Brain microvascular endothelial cell (primary cell): Measurements from ENCODE around the gene DISC1.

Experiments
- DNase-seq: peaks from one replicate; pipeline ENCODE4 v3.0.0-alpha.2; 2020
- H3K27ac ChIP-seq: fragments of 250-450 bp; sonication (Bioruptor Pico); 2 replicates; pipeline ENCODE4 v1.5.1; 2020; ENCODE audit warnings: mild to moderate bottlenecking, moderate library complexity
- H3K27me3 ChIP-seq: fragments of 250-450 bp; sonication (Bioruptor Pico); replicated peaks from 2 replicates; pipeline ENCODE4 v1.5.1; 2020; ENCODE audit warnings: mild to moderate bottlenecking
- H3K36me3 ChIP-seq: fragments of 250-450 bp; sonication (Bioruptor Pico); replicated peaks from 2 replicates; pipeline ENCODE4 v1.5.1; 2020; ENCODE audit warnings: mild to moderate bottlenecking
- H3K4me3 ChIP-seq: 2 replicates; pipeline ENCODE4 v1.5.1; 2011; ENCODE audit warnings: low read depth, mild to moderate bottlenecking, control low read depth, low read length, moderate library complexity
- CTCF ChIP-seq: IDR thresholded peaks from 2 replicates; pipeline ENCODE4 v1.5.1; 2011; ENCODE audit warnings: low read depth, mild to moderate bottlenecking, moderate library complexity, low read length, control low read depth, inconsistent platforms; ENCODE audit errors: missing control alignments
- in situ Hi-C: cut with HindIII; loops from 2 replicates; pipeline ENCODE4 v1.10.0; 2017; ENCODE audit warnings: low sequenced_read_pairs, low pct_ligation_motif_present

Gene DISC1

GRCh38 chr1:231695439-231696255, 69.1 kb downstream of the DISC1 start:
- no peak overlapping the region for H3K27ac ChIP-seq
- H3K36me3 ChIP-seq = no peaks in the 10 kb centered on the region
- no peak for DNase-seq
- in situ Hi-C loops = no loop called here
- TF ChIP-seq CTCF = no peak
- H3K4me3 ChIP-seq = no peak overlapping the region
- H3K27me3 ChIP-seq = no peaks in the 10 kb centered on the region

DNA sequence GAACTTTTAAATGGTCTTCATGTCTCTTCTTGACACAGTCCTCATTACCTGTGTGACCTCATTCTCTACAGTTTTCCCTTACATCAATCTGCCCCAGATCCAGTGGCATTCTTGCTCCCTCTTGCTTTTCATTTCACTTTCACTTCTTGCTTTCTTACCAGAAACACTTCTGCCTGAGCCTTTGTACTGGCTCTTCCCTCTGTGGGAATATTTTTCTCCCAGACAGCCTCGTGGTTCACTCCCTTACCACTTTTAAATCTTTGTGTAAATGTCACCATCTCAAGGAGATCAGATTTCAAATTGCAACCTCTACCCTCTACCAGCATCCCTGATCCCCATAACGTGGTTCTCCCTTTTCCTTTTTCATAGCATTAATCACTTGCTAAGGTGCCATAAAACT, 73.2 kb downstream of the DISC1 start:
- H3K27me3 ChIP-seq = no peaks in the 10 kb centered on the region
- in situ Hi-C loops = no loop called here
- TF ChIP-seq CTCF = no peak

GRCh38 chr1:231701306-231701705, 74.7 kb downstream of the DISC1 start:
- no peak for TF ChIP-seq CTCF

More for the DNA sequence above, 73.2 kb downstream of the DISC1 start:
- no peak overlapping the region for H3K4me3 ChIP-seq
- DNase-seq = peak; percentile 16
- H3K36me3 ChIP-seq = no peaks in the 10 kb centered on the region
- no peak overlapping the region for H3K27ac ChIP-seq

GRCh38 chr1:231702331-231702730, 75.7 kb downstream of the DISC1 start:
- no peak for TF ChIP-seq CTCF
- Histone ChIP-seq H3K27me3 (no peaks in the 10 kb centered on the region), H3K36me3 (no peaks in the 10 kb centered on the region), H3K4me3 (no peak overlapping the region), H3K27ac (no peak overlapping the region)
- in situ Hi-C loops = no loop called here
- DNase-seq = no peak

More at GRCh38 chr1:231701306-231701705, 74.7 kb downstream of the DISC1 start:
- H3K36me3 ChIP-seq = no peaks in the 10 kb centered on the region
- H3K27me3 ChIP-seq = no peaks in the 10 kb centered on the region
- no peak overlapping the region for H3K4me3 ChIP-seq
- H3K27ac ChIP-seq = no peak overlapping the region
- no peak for DNase-seq
- in situ Hi-C loops = no loop called here

- H3K4me3 ChIP-seq = no peak overlapping the region
- no peak for TF ChIP-seq CTCF
- no peaks in the 10 kb centered on the region for H3K27me3 ChIP-seq
- in situ Hi-C loops = no loop called here
- DNase-seq = peak; percentile 16
- no peaks in the 10 kb centered on the region for H3K36me3 ChIP-seq
- no peak overlapping the region for H3K27ac ChIP-seq
Observed at GRCh38 chr1:231702804-231703203, 76.2 kb downstream of the DISC1 start.
